ENCODE measurements around the gene FOSL2.

FOSL2 gene

GRCh38 chr2:28444956-28445355, 52.3 kb downstream of the FOSL2 start:
- TF ChIP-seq TAF1 (IDR thresholded peaks at IDR 0.05; ENCODE audit: low read depth) (no peak), ZBTB7A (IDR thresholded peaks at IDR 0.05; ENCODE audit: low read depth) (no peak), CREB1 (IDR thresholded peaks at IDR 0.05; ENCODE audit: low read depth) (no peak), MAX (IDR thresholded peaks at IDR 0.05) (no peak), TCF12 (IDR thresholded peaks at IDR 0.05; ENCODE audit: low read depth) (no peak), RAD21 (IDR thresholded peaks at IDR 0.05; ENCODE audit: low read depth) (no peak), CEBPB (IDR thresholded peaks at IDR 0.05) (no peak), EGR1 (IDR thresholded peaks at IDR 0.05) (no peak), TEAD4 (IDR thresholded peaks at IDR 0.05) (no peak), NFIC (IDR thresholded peaks at IDR 0.05) (no peak), YY1 (IDR thresholded peaks at IDR 0.05; ENCODE audit: low read depth) (no peak), FOXM1 (IDR thresholded peaks at IDR 0.05; ENCODE audit: borderline replicate concordance, low read depth) (no peak), EP300 (IDR thresholded peaks at IDR 0.05; ENCODE audit: borderline replicate concordance) (no peak)
- TF ChIP-seq, protein P1, sequence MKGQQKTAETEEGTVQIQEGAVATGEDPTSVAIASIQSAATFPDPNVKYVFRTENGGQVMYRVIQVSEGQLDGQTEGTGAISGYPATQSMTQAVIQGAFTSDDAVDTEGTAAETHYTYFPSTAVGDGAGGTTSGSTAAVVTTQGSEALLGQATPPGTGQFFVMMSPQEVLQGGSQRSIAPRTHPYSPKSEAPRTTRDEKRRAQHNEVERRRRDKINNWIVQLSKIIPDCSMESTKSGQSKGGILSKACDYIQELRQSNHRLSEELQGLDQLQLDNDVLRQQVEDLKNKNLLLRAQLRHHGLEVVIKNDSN (IDR thresholded peaks at IDR 0.05) = no peak
- TF ChIP-seq, protein P2, sequence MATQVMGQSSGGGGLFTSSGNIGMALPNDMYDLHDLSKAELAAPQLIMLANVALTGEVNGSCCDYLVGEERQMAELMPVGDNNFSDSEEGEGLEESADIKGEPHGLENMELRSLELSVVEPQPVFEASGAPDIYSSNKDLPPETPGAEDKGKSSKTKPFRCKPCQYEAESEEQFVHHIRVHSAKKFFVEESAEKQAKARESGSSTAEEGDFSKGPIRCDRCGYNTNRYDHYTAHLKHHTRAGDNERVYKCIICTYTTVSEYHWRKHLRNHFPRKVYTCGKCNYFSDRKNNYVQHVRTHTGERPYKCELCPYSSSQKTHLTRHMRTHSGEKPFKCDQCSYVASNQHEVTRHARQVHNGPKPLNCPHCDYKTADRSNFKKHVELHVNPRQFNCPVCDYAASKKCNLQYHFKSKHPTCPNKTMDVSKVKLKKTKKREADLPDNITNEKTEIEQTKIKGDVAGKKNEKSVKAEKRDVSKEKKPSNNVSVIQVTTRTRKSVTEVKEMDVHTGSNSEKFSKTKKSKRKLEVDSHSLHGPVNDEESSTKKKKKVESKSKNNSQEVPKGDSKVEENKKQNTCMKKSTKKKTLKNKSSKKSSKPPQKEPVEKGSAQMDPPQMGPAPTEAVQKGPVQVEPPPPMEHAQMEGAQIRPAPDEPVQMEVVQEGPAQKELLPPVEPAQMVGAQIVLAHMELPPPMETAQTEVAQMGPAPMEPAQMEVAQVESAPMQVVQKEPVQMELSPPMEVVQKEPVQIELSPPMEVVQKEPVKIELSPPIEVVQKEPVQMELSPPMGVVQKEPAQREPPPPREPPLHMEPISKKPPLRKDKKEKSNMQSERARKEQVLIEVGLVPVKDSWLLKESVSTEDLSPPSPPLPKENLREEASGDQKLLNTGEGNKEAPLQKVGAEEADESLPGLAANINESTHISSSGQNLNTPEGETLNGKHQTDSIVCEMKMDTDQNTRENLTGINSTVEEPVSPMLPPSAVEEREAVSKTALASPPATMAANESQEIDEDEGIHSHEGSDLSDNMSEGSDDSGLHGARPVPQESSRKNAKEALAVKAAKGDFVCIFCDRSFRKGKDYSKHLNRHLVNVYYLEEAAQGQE (IDR thresholded peaks at IDR 0.05; ENCODE audit: low read depth) = no peak

DNA sequence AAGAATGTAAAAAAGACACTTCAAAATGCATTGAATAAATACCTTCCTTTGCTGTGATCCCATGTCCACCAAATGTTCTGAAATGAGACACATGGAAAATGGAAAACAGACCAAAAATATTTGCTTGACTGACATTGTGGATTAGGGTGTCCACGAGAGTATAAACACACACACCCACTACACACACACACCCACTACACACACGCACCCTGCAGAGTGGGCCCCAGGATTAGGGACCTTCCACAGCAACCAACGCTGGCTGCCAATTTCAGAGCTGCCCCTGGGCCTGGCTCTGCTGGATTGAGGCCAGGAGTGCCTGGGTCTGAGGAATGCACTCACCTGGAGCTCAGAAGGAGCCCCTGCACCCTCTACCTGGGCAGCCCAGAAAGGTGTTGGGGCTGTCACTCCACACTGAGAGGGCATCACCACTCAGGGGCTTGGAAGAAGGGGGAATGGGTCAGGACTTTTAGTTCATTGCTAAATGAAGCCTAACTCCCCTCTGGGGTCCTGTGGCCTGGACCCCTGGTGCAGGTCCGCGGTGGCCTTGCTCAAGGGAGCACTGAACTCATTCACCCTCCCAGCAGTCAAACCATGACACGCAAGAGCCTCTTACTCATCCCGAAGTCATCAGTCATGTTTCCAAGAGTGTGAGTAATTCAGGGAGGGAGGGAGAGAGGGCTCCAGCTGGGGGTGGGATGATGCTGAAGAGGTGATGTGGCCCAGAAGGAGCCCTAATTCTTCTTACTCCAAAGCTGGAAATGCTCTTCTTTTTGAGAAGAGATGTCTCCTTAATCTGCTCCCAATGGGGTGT, 53.0 kb downstream of the FOSL2 start:
- TF ChIP-seq TAF1 (IDR thresholded peaks at IDR 0.05; ENCODE audit: low read depth) (no peak), TCF12 (IDR thresholded peaks at IDR 0.05; ENCODE audit: low read depth) (peak; percentile 36; the same call in 1 of the 2 replicates)

GRCh38 chr2:28446531-28446930, 53.9 kb downstream of the FOSL2 start:
- TF ChIP-seq YY1 (IDR thresholded peaks at IDR 0.05; ENCODE audit: low read depth) (no peak), FOXM1 (IDR thresholded peaks at IDR 0.05; ENCODE audit: borderline replicate concordance, low read depth) (no peak), CREB1 (IDR thresholded peaks at IDR 0.05; ENCODE audit: low read depth) (no peak), RAD21 (IDR thresholded peaks at IDR 0.05; ENCODE audit: low read depth) (no peak), EP300 (IDR thresholded peaks at IDR 0.05; ENCODE audit: borderline replicate concordance) (no peak), CEBPB (IDR thresholded peaks at IDR 0.05) (no peak), TCF12 (IDR thresholded peaks at IDR 0.05; ENCODE audit: low read depth) (no peak), NFIC (IDR thresholded peaks at IDR 0.05) (no peak), EGR1 (IDR thresholded peaks at IDR 0.05) (no peak), ZBTB7A (IDR thresholded peaks at IDR 0.05; ENCODE audit: low read depth) (no peak)
- TF ChIP-seq, protein P1 (IDR thresholded peaks at IDR 0.05) = no peak

GRCh38 chr2:28447086-28447485, 54.4 kb downstream of the FOSL2 start:
- no peak for TF ChIP-seq ZBTB7A (IDR thresholded peaks at IDR 0.05; ENCODE audit: low read depth)
- no peak for TF ChIP-seq RAD21 (IDR thresholded peaks at IDR 0.05; ENCODE audit: low read depth)
- TF ChIP-seq FOXM1 (IDR thresholded peaks at IDR 0.05; ENCODE audit: borderline replicate concordance, low read depth) = no peak
- TF ChIP-seq EP300 (IDR thresholded peaks at IDR 0.05; ENCODE audit: borderline replicate concordance) = no peak
- TF ChIP-seq, protein P1 (IDR thresholded peaks at IDR 0.05) = no peak
- no peak for TF ChIP-seq CEBPB (IDR thresholded peaks at IDR 0.05)
- no peak for TF ChIP-seq YY1 (IDR thresholded peaks at IDR 0.05; ENCODE audit: low read depth)
- no peak for TF ChIP-seq CREB1 (IDR thresholded peaks at IDR 0.05; ENCODE audit: low read depth)
- no peak for TF ChIP-seq MAX (IDR thresholded peaks at IDR 0.05)
- TF ChIP-seq TCF12 (IDR thresholded peaks at IDR 0.05; ENCODE audit: low read depth) = no peak
- no peak for TF ChIP-seq TAF1 (IDR thresholded peaks at IDR 0.05; ENCODE audit: low read depth)
- TF ChIP-seq, protein P2 (IDR thresholded peaks at IDR 0.05; ENCODE audit: low read depth) = no peak
- no peak for TF ChIP-seq NFIC (IDR thresholded peaks at IDR 0.05)
